Liver (tissue), 9 donors: Measurements from ENCODE around the gene ST6GALNAC3. TPM values are rescaled to one million over a fixed set of nuclear protein-coding genes. Genes with fewer than 3 reads are reported as not detected.

Experiments used
- DNase-seq: peaks from one replicate; pipeline ENCODE4 v3.0.0-alpha.2; 2017; ENCODE audit warnings: low spot score
- H3K27ac ChIP-seq, 2 donors: one replicate each; pipeline ENCODE4 v1.7.0; 2013; ENCODE audit warnings: inconsistent platforms in 2 of 2, low read length in 2 of 2, control low read depth in 1 of 2, low read depth in 1 of 2, mild to moderate bottlenecking in 1 of 2
- H3K27me3 ChIP-seq, 4 donors: one replicate each; pipeline versions ENCODE4 v1.6.1 to v1.7.0; 2013; ENCODE audit warnings: low read length in 3 of 4, inconsistent platforms in 1 of 4, mild to moderate bottlenecking in 1 of 4, moderate library complexity in 1 of 4; ENCODE audit not compliant: control insufficient read depth in 4 of 4, insufficient read depth in 4 of 4
- H3K36me3 ChIP-seq, 4 donors: one replicate each; pipeline versions ENCODE4 v1.6.1 to v1.7.0; 2013; ENCODE audit warnings: low read length in 3 of 4, mild to moderate bottlenecking in 3 of 4, low read depth in 1 of 4, moderate library complexity in 1 of 4; ENCODE audit not compliant: control insufficient read depth in 4 of 4, insufficient read depth in 3 of 4
- H3K4me1 ChIP-seq, 4 donors: one replicate each; pipeline versions ENCODE4 v1.6.1 to v1.7.0; 2013; ENCODE audit warnings: low read length in 3 of 4, mild to moderate bottlenecking in 3 of 4, moderate library complexity in 1 of 4; ENCODE audit not compliant: control insufficient read depth in 4 of 4, insufficient read depth in 4 of 4
- H3K4me3 ChIP-seq, 3 donors: one replicate each; pipeline versions ENCODE4 v1.6.1 to v1.7.0; 2013; ENCODE audit warnings: low read length in 3 of 3, control low read depth in 1 of 3, low read depth in 1 of 3, mild to moderate bottlenecking in 1 of 3
- H3K9ac ChIP-seq, 2 donors: one replicate each; pipeline ENCODE4 v1.7.0; 2013; ENCODE audit warnings: low read length in 2 of 2, mild to moderate bottlenecking in 2 of 2, moderate library complexity in 2 of 2, control low read depth in 1 of 2, low read depth in 1 of 2
- H3K9me3 ChIP-seq, 4 donors: one replicate each; pipeline versions ENCODE4 v1.6.1 to v1.7.0; 2013; ENCODE audit warnings: low read length in 3 of 4; ENCODE audit not compliant: control insufficient read depth in 4 of 4
- ATF3 ChIP-seq: IDR thresholded peaks from 2 replicates; pipeline ENCODE4 v1.6.1; 2016; ENCODE audit warnings: antibody characterized with exemption
- CTCF ChIP-seq: fragments of 150-350 bp; IDR thresholded peaks from 2 replicates; pipeline ENCODE4 v1.5.1; 2017; ENCODE audit warnings: improper control_type of control experiment, low read depth, low read length; ENCODE audit not compliant: missing input control
- EGR1 ChIP-seq, 2 donors: IDR thresholded peaks; 2 replicates each; pipeline ENCODE4 v1.6.1; 2016 to 2018; ENCODE audit warnings: antibody characterized with exemption in 2 of 2, low read depth in 2 of 2
- FOXA1 ChIP-seq: IDR thresholded peaks from 2 replicates; pipeline ENCODE4 v1.6.1; 2016; ENCODE audit warnings: antibody characterized with exemption
- FOXA2 ChIP-seq: IDR thresholded peaks from 2 replicates; pipeline ENCODE4 v1.6.1; 2016; ENCODE audit warnings: antibody characterized with exemption
- GABPA ChIP-seq, 2 donors: IDR thresholded peaks in 1 of 2; conservative IDR thresholded peaks in 1 of 2; 2 replicates each; pipeline ENCODE4 v1.6.1; 2016; ENCODE audit warnings: antibody characterized with exemption in 2 of 2, mild to moderate bottlenecking in 1 of 2, moderate library complexity in 1 of 2
- HNF4A ChIP-seq, 2 donors: conservative IDR thresholded peaks; 2 replicates each; pipeline ENCODE4 v1.6.1; 2016; ENCODE audit warnings: antibody characterized with exemption in 2 of 2, mild to moderate bottlenecking in 2 of 2
- HNF4G ChIP-seq: IDR thresholded peaks from 2 replicates; pipeline ENCODE4 v1.6.1; 2016; ENCODE audit warnings: antibody characterized with exemption
- JUND ChIP-seq, 2 donors: IDR thresholded peaks; 2 replicates each; pipeline ENCODE4 v1.6.1; 2016; ENCODE audit warnings: antibody characterized with exemption in 2 of 2
- MAX ChIP-seq: IDR thresholded peaks from 2 replicates; pipeline ENCODE4 v1.6.1; 2016; ENCODE audit warnings: antibody characterized with exemption
- NR2F2 ChIP-seq: IDR thresholded peaks from 2 replicates; pipeline ENCODE4 v1.6.1; 2016; ENCODE audit warnings: antibody characterized with exemption
- RAD21 ChIP-seq, 2 donors: IDR thresholded peaks; 2 replicates each; pipeline ENCODE4 v1.6.1; 2016; ENCODE audit warnings: antibody characterized with exemption in 2 of 2, mild to moderate bottlenecking in 2 of 2
- REST ChIP-seq: IDR thresholded peaks from 2 replicates; pipeline ENCODE4 v1.6.1; 2016; ENCODE audit warnings: antibody characterized with exemption, mild to moderate bottlenecking
- RXRA ChIP-seq, 2 donors: IDR thresholded peaks; 2 replicates each; pipeline ENCODE4 v1.6.1; 2017 to 2018; ENCODE audit warnings: antibody characterized with exemption in 2 of 2, mild to moderate bottlenecking in 1 of 2
- SP1 ChIP-seq: IDR thresholded peaks from 2 replicates; pipeline ENCODE4 v1.6.1; 2018; ENCODE audit warnings: antibody characterized with exemption, mild to moderate bottlenecking
- TAF1 ChIP-seq: conservative IDR thresholded peaks from 2 replicates; pipeline ENCODE4 v1.6.1; 2016; ENCODE audit warnings: antibody characterized with exemption, mild to moderate bottlenecking
- YY1 ChIP-seq: IDR thresholded peaks from 2 replicates; pipeline ENCODE4 v1.6.1; 2016; ENCODE audit warnings: antibody characterized with exemption, mild to moderate bottlenecking
- ZBTB33 ChIP-seq: IDR thresholded peaks from 2 replicates; pipeline ENCODE4 v1.6.1; 2016; ENCODE audit warnings: antibody characterized with exemption
- WGBS: extraction: QIAGEN DNeasy Blood & Tissue Kit; methylation state at CpG from one replicate; pipeline ENCODE4 v1.1.7; 2013; 5-methylcytosine and 5-hydroxymethylcytosine counted together
- polyA plus RNA-seq, 2 donors: library from polyadenylated mRNA; stranded (reverse) in 1 of 2; unstranded in 1 of 2; fragments of 200-250 nt in 1 of 2; fragments of >200 nt in 1 of 2; fragmentation: Nextera tagmentation in 1 of 2; extraction: Ambion mirVana in 1 of 2; gene quantifications; one replicate each; pipeline versions ENCODE4 v1.2.1 to v1.2.3, GENCODE V29; 2013 to 2015
- total RNA-seq, 2 donors: library from RNA; depleted of rRNA; stranded (reverse); fragments of >200 nt; gene quantifications; one replicate each; pipeline ENCODE4 v1.2.3, GENCODE V29; 2014
- donor health status: healthy.
- donor health status: healthy.
- donor health status: healthy.
- donor health status: healthy.
- donor health status: healthy.

ST6GALNAC3 gene
- total and polyA plus RNA-seq, 4 donors: 1.2 to 5.0 (median 3.2) TPM

GRCh38 chr1:76156987-76157386 is 82.4 kb downstream of the ST6GALNAC3 start:
- H3K9me3 ChIP-seq: no peaks in the 10 kb centered on the region

DNA sequence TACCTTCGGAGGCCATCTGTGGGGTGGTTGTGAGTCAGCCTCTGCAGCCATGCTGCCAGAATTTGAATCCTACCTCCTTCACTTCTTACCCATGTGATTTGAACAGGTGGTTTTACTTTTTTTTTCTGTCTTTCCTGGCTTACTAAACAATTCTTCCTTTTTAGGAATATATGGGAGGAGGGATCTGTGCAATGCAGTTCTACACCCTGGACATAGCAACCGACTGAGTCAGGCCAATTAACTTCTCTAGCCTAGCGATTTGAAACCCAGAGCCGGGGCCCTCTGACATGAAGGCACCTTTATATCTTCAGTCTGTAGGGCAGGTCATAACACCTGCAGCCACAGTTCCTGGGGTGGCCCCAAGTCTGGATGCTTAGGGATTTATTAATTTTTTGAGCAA is 83.6 kb downstream of the ST6GALNAC3 start:
- no peaks in the 10 kb centered on the region for H3K27me3 ChIP-seq
- peaks cover 0 to 6% (median 2%) of the 10 kb centered on the region in 4 donors for H3K4me1 ChIP-seq
- DNase-seq: no peak
- H3K9ac ChIP-seq: no peak overlapping the region
- H3K9me3 ChIP-seq: no peaks in the 10 kb centered on the region
- no peak for TF ChIP-seq SP1
- no peak for TF ChIP-seq FOXA2
- no peak for TF ChIP-seq ATF3
- no peak for TF ChIP-seq MAX
- no peak for TF ChIP-seq RAD21 (IDR thresholded peaks at IDR 0.05)
- no peak for TF ChIP-seq YY1
- no peak for TF ChIP-seq NR2F2
- no peak for TF ChIP-seq RXRA (IDR thresholded peaks at IDR 0.05)
- TF ChIP-seq ZBTB33: no peak
- no peak for TF ChIP-seq CTCF
- no peak for TF ChIP-seq TAF1
- TF ChIP-seq REST: no peak
- TF ChIP-seq FOXA1: no peak
- no peak for TF ChIP-seq HNF4A (conservative IDR thresholded peaks at IDR 0.05)
- no peak for TF ChIP-seq HNF4G
- TF ChIP-seq JUND (IDR thresholded peaks at IDR 0.05): no peak
- no peak for TF ChIP-seq EGR1 (IDR thresholded peaks at IDR 0.05; ENCODE audit: low read depth in 2 of 2)
- no peak for TF ChIP-seq GABPA (IDR thresholded peaks at IDR 0.05 in 1 of 2, conservative IDR thresholded peaks at IDR 0.05 in 1 of 2)
- 86% methylated on average over 4 of the region's 4 CpGs for WGBS
- H3K36me3 ChIP-seq: no peaks in the 10 kb centered on the region
- no peak overlapping the region for H3K4me3 ChIP-seq
- no peak overlapping the region for H3K27ac ChIP-seq

More at GRCh38 chr1:76156987-76157386, 82.4 kb downstream of the ST6GALNAC3 start:
- TF ChIP-seq FOXA1: no peak
- Histone ChIP-seq H3K4me3 (no peak overlapping the region), H3K9ac (no peak overlapping the region), H3K4me1 (peaks cover 0 to 6% (median 2%) of the 10 kb centered on the region in 4 donors), H3K36me3 (no peaks in the 10 kb centered on the region), H3K27ac (no peak overlapping the region), H3K27me3 (no peaks in the 10 kb centered on the region)
- WGBS: 81% methylated on average over 4 of the region's 4 CpGs
- no peak for DNase-seq
